ENCODE results near the gene DYNC1I1. TPM values are rescaled to one million over a fixed set of nuclear protein-coding genes. Genes with fewer than 3 reads are reported as not detected.

DYNC1I1 gene
- total and polyA plus RNA-seq, 2 donors (not counting 1 experiment from before 2014, with no cell fraction given), result 0.17 to 0.30 TPM

DNA sequence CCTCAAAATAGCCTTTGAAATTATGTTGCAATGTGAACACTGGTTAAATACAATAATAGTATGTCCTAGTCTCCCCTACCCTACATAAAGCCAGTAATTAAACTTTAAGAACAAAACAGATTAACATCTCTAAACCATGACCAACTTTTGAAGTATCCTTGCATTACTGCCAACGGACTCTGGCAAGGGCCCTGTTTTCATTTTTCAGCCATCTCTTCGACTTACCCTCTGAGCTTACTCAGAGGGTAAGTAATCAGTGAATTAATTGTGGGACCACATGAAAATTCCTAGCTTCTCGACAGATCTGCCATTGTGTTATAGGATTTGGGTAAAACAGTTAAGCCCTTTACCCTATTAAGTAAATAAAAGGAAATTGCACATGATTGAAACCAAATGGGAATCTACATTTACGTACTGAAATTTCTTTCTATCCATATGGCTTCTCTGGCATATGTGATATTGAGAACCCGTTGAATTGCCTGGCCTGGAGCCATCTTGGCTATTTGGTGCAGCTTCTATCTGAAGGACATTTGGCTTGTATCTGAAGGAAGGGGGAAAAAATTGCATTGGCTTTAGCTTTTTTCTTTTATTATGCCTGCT, 39.6 kb downstream of the DYNC1I1 start:
- Histone ChIP-seq H3K4me3 (replicated peaks in 1 of 4; ENCODE audit: control extremely low read depth in 1 of 4, insufficient read depth in 1 of 4, low read depth in 3 of 4, low read length in 4 of 4) (no peak overlapping the region), H2AFZ (ENCODE audit: low read length) (no peak overlapping the region), H3K36me3 (ENCODE audit: control insufficient read depth, insufficient read depth, low read length) (no peaks in the 10 kb centered on the region), H3K27me3 (ENCODE audit: control insufficient read depth, insufficient read depth, low read length) (no peaks in the 10 kb centered on the region), H3K4me2 (ENCODE audit: extremely low read depth, insufficient read depth, low read length) (no peak overlapping the region), H3K27ac (ENCODE audit: insufficient read depth, low read length) (no peak overlapping the region), H3K4me1 (ENCODE audit: control insufficient read depth, extremely low read depth, insufficient read depth, low read length) (no peaks in the 10 kb centered on the region), H3K79me2 (ENCODE audit: control insufficient read depth, insufficient read depth, low read length) (no peaks in the 10 kb centered on the region), H4K20me1 (ENCODE audit: control insufficient read depth, extremely low read depth, insufficient read depth, low read length) (no peaks in the 10 kb centered on the region), H3K9me3 (ENCODE audit: control insufficient read depth, insufficient read depth, low read depth, low read length) (no peaks in the 10 kb centered on the region), H3K9ac (ENCODE audit: insufficient read depth, low read length) (no peak overlapping the region)
- DNase-seq (ENCODE audit: low read depth in 2 of 2), result peak; percentile 56 to 67
- TF ChIP-seq, protein P1, sequence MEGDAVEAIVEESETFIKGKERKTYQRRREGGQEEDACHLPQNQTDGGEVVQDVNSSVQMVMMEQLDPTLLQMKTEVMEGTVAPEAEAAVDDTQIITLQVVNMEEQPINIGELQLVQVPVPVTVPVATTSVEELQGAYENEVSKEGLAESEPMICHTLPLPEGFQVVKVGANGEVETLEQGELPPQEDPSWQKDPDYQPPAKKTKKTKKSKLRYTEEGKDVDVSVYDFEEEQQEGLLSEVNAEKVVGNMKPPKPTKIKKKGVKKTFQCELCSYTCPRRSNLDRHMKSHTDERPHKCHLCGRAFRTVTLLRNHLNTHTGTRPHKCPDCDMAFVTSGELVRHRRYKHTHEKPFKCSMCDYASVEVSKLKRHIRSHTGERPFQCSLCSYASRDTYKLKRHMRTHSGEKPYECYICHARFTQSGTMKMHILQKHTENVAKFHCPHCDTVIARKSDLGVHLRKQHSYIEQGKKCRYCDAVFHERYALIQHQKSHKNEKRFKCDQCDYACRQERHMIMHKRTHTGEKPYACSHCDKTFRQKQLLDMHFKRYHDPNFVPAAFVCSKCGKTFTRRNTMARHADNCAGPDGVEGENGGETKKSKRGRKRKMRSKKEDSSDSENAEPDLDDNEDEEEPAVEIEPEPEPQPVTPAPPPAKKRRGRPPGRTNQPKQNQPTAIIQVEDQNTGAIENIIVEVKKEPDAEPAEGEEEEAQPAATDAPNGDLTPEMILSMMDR (conservative IDR thresholded peaks at IDR 0.05 in 1 of 2, IDR thresholded peaks at IDR 0.05 in 1 of 2; ENCODE audit: low read depth in 1 of 2, low read length in 2 of 2), result no peak
- TF ChIP-seq EZH2 (IDR thresholded peaks at IDR 0.05; ENCODE audit: low read length, missing control alignments), result no peak

GRCh38 chr7:95814721-95815120, 42.4 kb downstream of the DYNC1I1 start:
- Histone ChIP-seq H3K9me3 (ENCODE audit: control insufficient read depth, insufficient read depth, low read depth, low read length) (no peaks in the 10 kb centered on the region), H4K20me1 (ENCODE audit: control insufficient read depth, extremely low read depth, insufficient read depth, low read length) (no peaks in the 10 kb centered on the region), H3K27ac (ENCODE audit: insufficient read depth, low read length) (no peak overlapping the region), H3K27me3 (ENCODE audit: control insufficient read depth, insufficient read depth, low read length) (no peaks in the 10 kb centered on the region), H3K36me3 (ENCODE audit: control insufficient read depth, insufficient read depth, low read length) (no peaks in the 10 kb centered on the region), H3K4me3 (replicated peaks in 1 of 4; ENCODE audit: control extremely low read depth in 1 of 4, insufficient read depth in 1 of 4, low read depth in 3 of 4, low read length in 4 of 4) (no peak overlapping the region), H3K9ac (ENCODE audit: insufficient read depth, low read length) (no peak overlapping the region), H2AFZ (ENCODE audit: low read length) (no peak overlapping the region), H3K79me2 (ENCODE audit: control insufficient read depth, insufficient read depth, low read length) (no peaks in the 10 kb centered on the region), H3K4me1 (ENCODE audit: control insufficient read depth, extremely low read depth, insufficient read depth, low read length) (no peaks in the 10 kb centered on the region), H3K4me2 (ENCODE audit: extremely low read depth, insufficient read depth, low read length) (no peak overlapping the region)
- DNase-seq (ENCODE audit: low read depth in 2 of 2), result no peak
- TF ChIP-seq EZH2 (IDR thresholded peaks at IDR 0.05; ENCODE audit: low read length, missing control alignments), result no peak
- TF ChIP-seq, protein P1 (conservative IDR thresholded peaks at IDR 0.05 in 1 of 2, IDR thresholded peaks at IDR 0.05 in 1 of 2; ENCODE audit: low read depth in 1 of 2, low read length in 2 of 2), result no peak

GRCh38 chr7:95817866-95818640, 45.7 kb downstream of the DYNC1I1 start:
- H3K9me3 ChIP-seq (ENCODE audit: control insufficient read depth, insufficient read depth, low read depth, low read length), result no peaks in the 10 kb centered on the region
- no peak overlapping the region for H3K27ac ChIP-seq (ENCODE audit: insufficient read depth, low read length)
- no peaks in the 10 kb centered on the region for H3K36me3 ChIP-seq (ENCODE audit: control insufficient read depth, insufficient read depth, low read length)
- no peaks in the 10 kb centered on the region for H3K79me2 ChIP-seq (ENCODE audit: control insufficient read depth, insufficient read depth, low read length)
- no peaks in the 10 kb centered on the region for H3K4me1 ChIP-seq (ENCODE audit: control insufficient read depth, extremely low read depth, insufficient read depth, low read length)
- no peak overlapping the region for H3K9ac ChIP-seq (ENCODE audit: insufficient read depth, low read length)
- H4K20me1 ChIP-seq (ENCODE audit: control insufficient read depth, extremely low read depth, insufficient read depth, low read length), result no peaks in the 10 kb centered on the region
- no peak overlapping the region for H2AFZ ChIP-seq (ENCODE audit: low read length)
- H3K4me3 ChIP-seq (replicated peaks in 1 of 4; ENCODE audit: control extremely low read depth in 1 of 4, insufficient read depth in 1 of 4, low read depth in 3 of 4, low read length in 4 of 4), result no peak overlapping the region
- TF ChIP-seq, protein P1 (conservative IDR thresholded peaks at IDR 0.05 in 1 of 2, IDR thresholded peaks at IDR 0.05 in 1 of 2; ENCODE audit: low read depth in 1 of 2, low read length in 2 of 2), result no peak
- TF ChIP-seq EZH2 (IDR thresholded peaks at IDR 0.05; ENCODE audit: low read length, missing control alignments), result no peak
- no peak for DNase-seq (ENCODE audit: low read depth in 2 of 2)
- no peaks in the 10 kb centered on the region for H3K27me3 ChIP-seq (ENCODE audit: control insufficient read depth, insufficient read depth, low read length)
- H3K4me2 ChIP-seq (ENCODE audit: extremely low read depth, insufficient read depth, low read length), result no peak overlapping the region

Measured in fibroblast of lung (primary cell).